Measurements from ENCODE around the gene ZNF180.

- TF ChIP-seq CTCF (IDR thresholded peaks at IDR 0.05; ENCODE audit: extremely low read depth in 1 of 2, insufficient read depth in 1 of 2, low read depth in 1 of 2, low read length in 2 of 2) (no peak), EZH2 (IDR thresholded peaks at IDR 0.05; ENCODE audit: borderline replicate concordance, low read depth, low read length, severe bottlenecking) (no peak)
Observed at GRCh38 chr19:44498988-44499387, 1.3 kb downstream of the ZNF180 start.

Measured in endothelial cell of umbilical vein (primary cell).